H54 (cell line): ENCODE results near the gene PCDHA13.
"Not testable (repeated sequence)": the region's sequence is repeated elsewhere in the genome, so short reads cannot be mapped to it uniquely, and the experiment has no call there.

Experiments
- DNase-seq: peaks from one replicate; pipeline ENCODE4 v3.0.0; 2011; ENCODE audit warnings: low spot score, mixed read lengths; ENCODE audit not compliant: insufficient read length
- FAIRE-seq: peaks from 3 replicates; lab custom pipeline; 2011; peaks lifted over from hg19 to GRCh38; lab: Jason Lieb, UNC
- POLR2A ChIP-seq: IDR thresholded peaks from 2 replicates; pipeline ENCODE4 v1.6.1; 2011; ENCODE audit warnings: low read depth, mild to moderate bottlenecking, low read length

PCDHA13 gene

GRCh38 chr5:140855772-140856674 is 25.9 kb upstream of the PCDHA13 start, which contains the start of gene PCDHA10:
TSS of gene PCDHA10 (plus strand) at chr5:140855897. CDS start at chr5:140856049, 152 bp downstream.
- no peak for TF ChIP-seq POLR2A
- DNase-seq (no peak), FAIRE-seq (no peak)

GRCh38 chr5:140857177-140857986 is 24.5 kb upstream of the PCDHA13 start:
- FAIRE-seq (no peak), DNase-seq (no peak)
- no peak for TF ChIP-seq POLR2A

GRCh38 chr5:140857987-140858240 is 24.0 kb upstream of the PCDHA13 start:
- FAIRE-seq (no peak), DNase-seq (no peak)
- TF ChIP-seq POLR2A = no peak

GRCh38 chr5:140862441-140863295 is 19.3 kb upstream of the PCDHA13 start:
- TF ChIP-seq POLR2A = no peak
- FAIRE-seq (no peak), DNase-seq (no peak)

GRCh38 chr5:140868721-140869554 is 13.0 kb upstream of the PCDHA13 start, which contains the start of gene PCDHA11:
TSS of gene PCDHA11 (plus strand) at chr5:140868957. CDS start at chr5:140869104, 147 bp downstream.
- FAIRE-seq = no peak
- no peak for DNase-seq

GRCh38 chr5:140869555-140869886 is 12.4 kb upstream of the PCDHA13 start:
- TF ChIP-seq POLR2A = no peak
- FAIRE-seq (no peak), DNase-seq (no peak)

More at GRCh38 chr5:140868721-140869554, 13.0 kb upstream of the PCDHA13 start, which contains the start of gene PCDHA11:
- no peak for TF ChIP-seq POLR2A

- FAIRE-seq (no peak), DNase-seq (no peak)
- no peak for TF ChIP-seq POLR2A
These were observed 11.4 kb upstream of the PCDHA13 start for GRCh38 chr5:140870221-140871201.

GRCh38 chr5:140875085-140876065 is 6.5 kb upstream of the PCDHA13 start, which contains the start of gene PCDHA12:
TSS of gene PCDHA12 (plus strand) at chr5:140875308. CDS start at chr5:140875473, 165 bp downstream.
- TF ChIP-seq POLR2A = no peak
- no peak for DNase-seq
- FAIRE-seq = no peak

- FAIRE-seq, DNase-seq: not testable (repeated sequence)
These were observed 5.2 kb upstream of the PCDHA13 start for GRCh38 chr5:140876541-140877261.

GRCh38 chr5:140877262-140877581 is 4.7 kb upstream of the PCDHA13 start:
- TF ChIP-seq POLR2A = no peak
- no peak for FAIRE-seq
- no peak for DNase-seq
